ENCODE data around the gene TULP1. TPM values are rescaled to one million over a fixed set of nuclear protein-coding genes. Genes with fewer than 3 reads are reported as not detected.

The TULP1 gene
- total and polyA plus RNA-seq, 2 of the 8 experiments (the other 6 are each of a cell fraction or from before 2014, with no cell fraction given) = 3.2 to 6.8 TPM

DNA sequence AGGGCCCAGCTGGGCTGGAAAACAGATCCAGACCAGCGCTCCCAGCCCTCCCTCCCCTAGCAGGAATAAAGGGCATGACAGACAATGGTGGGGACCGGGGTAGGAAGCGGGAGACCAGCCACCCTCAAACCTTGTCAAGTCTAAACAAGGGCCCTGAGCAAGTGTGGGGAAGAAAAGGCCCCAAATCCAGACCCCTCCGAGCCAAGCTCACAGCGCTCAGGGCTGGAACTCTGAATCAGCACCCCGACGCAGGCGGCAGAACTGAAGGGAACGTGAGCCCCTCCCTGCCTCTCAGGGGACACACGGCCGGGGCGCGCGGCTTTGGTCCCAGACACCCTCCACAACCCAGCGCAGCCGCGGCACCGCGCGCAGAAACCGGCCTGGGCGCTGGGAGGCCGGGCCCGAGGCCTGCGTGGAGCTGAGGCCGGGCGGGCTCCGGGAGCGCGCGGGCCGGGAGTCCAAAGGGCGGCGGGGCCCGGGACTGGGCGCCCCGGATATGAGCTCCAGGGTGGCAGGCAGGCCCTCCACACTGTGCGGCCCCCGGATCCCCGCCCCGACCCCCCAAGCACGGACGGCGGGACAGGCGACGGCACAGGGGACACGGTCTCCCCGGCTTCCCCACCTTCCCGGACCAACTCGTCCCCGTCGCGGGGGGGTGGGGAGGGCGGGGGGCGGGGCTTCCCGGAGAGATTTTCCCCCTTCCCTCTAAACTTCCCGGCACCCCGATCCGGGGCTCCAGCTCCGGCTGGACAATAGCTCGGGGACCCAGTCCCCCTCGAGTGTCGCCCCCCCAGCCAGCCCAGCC, 16.5 kb downstream of the TULP1 start (continued):
- TF ChIP-seq SP2 (IDR thresholded peaks at IDR 0.05; ENCODE audit: low read length) (no peak), CHD7 (IDR thresholded peaks at IDR 0.05; ENCODE audit: insufficient replicate concordance, low read length) (no peak), POU5F1 (IDR thresholded peaks at IDR 0.05; ENCODE audit: low read depth, low read length) (no peak), TAF7 (optimal IDR thresholded peaks at IDR 0.05; ENCODE audit: borderline replicate concordance, low read depth, low read length) (no peak), SAP30 (IDR thresholded peaks at IDR 0.05; ENCODE audit: insufficient read depth, insufficient replicate concordance, low read length) (peak; percentile 28), CHD2 (IDR thresholded peaks at IDR 0.05; ENCODE audit: low read length) (no peak), BACH1 (IDR thresholded peaks at IDR 0.05; ENCODE audit: low read length) (no peak), CTBP2 (IDR thresholded peaks at IDR 0.05; ENCODE audit: borderline replicate concordance, insufficient read depth, insufficient read length, low read length) (no peak), SIRT6 (IDR thresholded peaks at IDR 0.05; ENCODE audit: low read length) (no peak), RBBP5 (IDR thresholded peaks at IDR 0.05; ENCODE audit: borderline replicate concordance, low read depth, low read length) (no peak)
